M059J (cell line): ENCODE measurements around the gene UFSP1. TPM values are rescaled to one million over a fixed set of nuclear protein-coding genes. Genes with fewer than 3 reads are reported as not detected.
A peak's percentile ranks its signal among the peaks of the same experiment; 100 is the strongest.
"Not testable (repeated sequence)": the region's sequence is repeated elsewhere in the genome, so short reads cannot be mapped to it uniquely, and the experiment has no call there.

Experiments
- DNase-seq: peaks from one replicate; pipeline ENCODE4 v3.0.0-alpha.2; 2012; ENCODE audit warnings: low read depth
- total RNA-seq: library from RNA; depleted of rRNA; stranded (reverse); fragments of >200 nt; shearing (Covaris generic); gene quantifications from 2 replicates; pipeline ENCODE4 v1.2.3, GENCODE V29; 2014; rRNA removed

The UFSP1 gene
- total RNA-seq, 1 experiment from 2014 or later, result 1.3 TPM

DNA sequence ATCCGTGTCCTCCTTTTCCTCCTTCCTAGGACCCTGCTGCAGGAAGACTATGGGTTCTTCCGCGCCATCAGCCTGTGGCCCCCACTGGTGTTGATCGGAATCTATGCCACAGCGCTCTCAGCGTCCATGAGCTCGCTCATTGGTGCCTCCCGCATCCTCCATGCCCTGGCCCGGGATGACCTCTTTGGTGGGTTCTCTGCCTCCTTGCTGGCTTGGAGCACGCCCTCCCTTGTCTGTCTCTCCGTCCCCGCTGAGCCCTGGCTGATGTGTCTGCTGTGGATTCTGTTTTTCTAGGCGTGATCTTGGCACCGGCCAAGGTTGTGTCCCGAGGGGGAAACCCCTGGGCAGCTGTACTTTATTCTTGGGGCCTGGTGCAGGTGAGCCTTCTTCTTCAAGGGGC lies 29.7 kb downstream of the UFSP1 start:
- no peak for DNase-seq

DNA sequence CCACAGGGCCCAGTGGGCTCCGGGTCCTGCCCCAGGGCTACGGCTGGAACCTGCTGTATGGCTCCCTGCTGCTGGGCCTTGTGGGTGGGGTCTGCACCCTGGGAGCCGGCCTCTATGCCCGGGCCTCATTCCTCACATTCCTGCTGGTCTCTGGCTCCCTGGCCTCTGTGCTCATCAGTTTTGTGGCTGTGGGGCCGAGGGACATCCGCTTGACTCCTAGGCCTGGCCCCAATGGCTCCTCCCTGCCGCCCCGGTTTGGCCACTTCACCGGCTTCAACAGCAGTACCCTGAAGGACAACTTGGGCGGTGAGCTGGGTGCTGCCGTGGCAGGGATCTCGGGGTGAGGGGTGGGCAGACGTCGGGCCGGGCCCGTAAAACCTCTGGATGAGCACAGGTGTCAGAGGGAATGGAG lies 32.6 kb downstream of the UFSP1 start:
- no peak for DNase-seq

DNA sequence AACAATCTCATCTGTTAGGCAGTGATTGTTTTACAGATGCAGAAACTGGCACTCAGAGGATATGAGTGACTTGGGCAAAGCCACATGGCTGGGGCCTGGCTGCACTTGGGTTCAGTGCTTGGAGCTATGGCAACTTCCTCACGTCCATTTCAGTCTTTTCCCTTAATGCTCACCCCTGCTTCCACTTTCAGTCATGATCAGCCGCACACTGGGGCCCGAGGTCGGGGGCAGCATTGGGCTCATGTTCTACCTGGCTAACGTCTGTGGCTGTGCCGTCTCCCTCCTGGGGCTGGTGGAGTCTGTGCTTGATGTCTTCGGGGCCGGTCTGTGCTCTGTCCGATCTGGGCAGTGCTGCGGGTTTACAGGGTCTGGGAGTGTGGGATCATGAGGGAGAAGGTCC lies 34.0 kb downstream of the UFSP1 start:
- no peak for DNase-seq

DNA sequence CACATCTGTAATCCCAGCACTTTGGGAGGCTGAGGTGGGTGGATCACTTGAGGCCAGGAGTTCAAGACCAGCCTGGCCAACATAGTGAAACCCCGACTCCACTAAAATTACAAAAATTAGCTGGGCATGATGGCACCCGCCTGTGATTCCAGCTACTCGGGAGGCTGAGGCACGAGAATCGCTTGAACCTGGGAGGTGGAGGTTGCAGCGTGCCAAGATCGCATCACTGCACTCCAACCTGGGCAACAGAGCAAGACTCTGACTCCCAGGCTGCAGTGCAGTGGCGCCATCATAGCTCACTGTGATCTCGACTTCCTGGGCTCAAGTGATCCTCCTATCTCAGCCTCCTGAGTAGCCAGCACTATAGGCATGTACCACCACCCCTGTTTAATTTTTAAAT lies 34.6 kb downstream of the UFSP1 start:
- DNase-seq, result not testable (repeated sequence)

DNA sequence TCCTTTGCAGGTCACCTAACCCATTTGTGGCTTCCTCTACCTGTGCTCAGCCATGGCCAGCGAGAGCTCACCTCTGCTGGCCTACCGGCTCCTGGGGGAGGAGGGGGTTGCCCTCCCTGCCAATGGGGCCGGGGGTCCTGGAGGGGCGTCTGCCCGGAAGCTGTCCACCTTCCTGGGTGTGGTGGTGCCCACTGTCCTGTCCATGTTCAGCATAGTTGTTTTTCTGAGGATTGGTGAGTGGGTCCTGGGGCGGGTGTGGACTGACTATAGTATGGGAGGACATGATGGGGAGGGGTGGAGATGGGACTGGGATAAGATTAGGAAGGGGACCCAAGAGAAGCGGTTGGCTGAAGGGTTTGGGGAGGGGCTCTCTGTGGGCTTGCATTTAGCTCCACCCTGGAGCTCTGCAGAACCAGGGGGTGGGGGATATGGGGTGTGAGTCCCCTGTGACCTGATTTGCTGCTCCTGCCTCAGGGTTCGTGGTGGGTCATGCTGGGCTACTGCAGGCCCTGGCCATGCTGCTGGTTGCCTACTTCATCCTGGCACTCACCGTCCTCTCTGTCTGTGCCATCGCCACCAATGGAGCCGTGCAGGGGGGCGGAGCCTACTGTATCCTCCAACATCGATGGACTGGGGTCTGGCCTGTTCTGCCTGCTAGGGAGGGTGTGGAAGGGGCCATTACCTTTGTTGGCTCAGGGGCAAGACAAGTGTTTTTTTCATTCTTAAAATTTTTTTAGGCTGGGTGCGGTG lies 35.2 kb downstream of the UFSP1 start:
- no peak for DNase-seq

DNA sequence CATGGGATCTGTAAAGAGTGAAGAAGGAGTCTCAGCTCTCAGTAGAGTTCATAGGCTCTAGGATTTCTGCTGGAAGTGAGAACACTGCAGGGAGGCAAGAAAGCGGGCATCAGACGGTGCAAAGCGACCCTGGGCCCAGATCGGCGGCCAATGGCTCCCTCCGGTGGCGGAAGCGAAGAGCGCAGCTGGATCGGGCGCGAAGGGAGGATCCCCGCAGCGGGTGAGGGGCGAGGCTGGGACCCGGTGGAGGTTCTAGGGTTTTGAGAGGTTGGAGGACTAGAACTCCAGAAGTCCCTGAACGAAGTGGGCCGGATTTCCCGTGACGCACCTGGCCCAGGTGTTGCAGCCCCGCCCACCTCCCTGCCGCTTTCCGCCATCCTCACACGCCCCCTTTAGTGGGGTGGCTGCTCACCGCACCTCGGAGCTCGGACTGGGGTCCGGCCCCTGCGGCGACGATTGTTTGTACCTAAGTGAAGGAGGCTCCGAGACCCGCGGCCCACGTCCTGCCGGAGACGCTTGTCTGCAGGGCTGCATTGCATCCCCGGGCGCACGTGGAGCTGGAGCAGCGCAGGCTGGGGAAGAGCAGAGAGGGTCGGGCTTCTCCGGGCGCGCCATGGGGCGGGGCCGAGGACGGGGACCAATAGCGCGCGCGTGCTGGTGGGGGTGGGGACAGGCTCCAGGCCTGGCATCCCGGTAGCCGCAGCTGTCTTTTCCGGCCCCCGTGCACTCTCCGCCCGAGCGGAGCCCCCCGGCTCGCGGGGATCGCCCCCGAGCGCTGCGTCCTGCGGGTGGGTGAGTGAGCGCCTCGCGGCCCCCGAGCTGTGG lies 37.3 kb downstream of the UFSP1 start, which contains the start of gene SLC12A9:
Gene SLC12A9 (plus strand): TSS at position 666 of the 825 bp plus-strand sequence. CDS start 1,485 bp downstream, outside the sequence.
- DNase-seq, result peak; percentile 87

DNA sequence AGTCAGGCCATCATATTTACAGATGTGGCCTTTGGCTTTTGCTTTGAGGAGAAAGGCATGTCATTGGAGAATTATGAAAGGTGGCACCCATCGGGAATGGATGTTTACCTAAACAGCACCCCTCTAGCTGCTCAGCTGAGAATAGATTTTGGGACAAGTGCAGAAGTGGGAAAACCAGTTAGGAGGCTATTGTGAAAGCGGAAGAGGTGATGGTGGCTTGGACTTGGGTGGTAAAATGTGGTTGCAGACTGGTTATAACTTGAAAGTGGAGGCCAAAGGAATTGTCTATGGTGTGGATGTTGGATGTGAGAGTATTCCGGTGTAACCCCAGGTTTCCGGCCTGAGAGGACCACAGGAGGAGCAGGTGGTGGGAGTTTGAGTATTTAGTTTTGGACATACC lies 42.2 kb downstream of the UFSP1 start:
- DNase-seq, result no peak

DNA sequence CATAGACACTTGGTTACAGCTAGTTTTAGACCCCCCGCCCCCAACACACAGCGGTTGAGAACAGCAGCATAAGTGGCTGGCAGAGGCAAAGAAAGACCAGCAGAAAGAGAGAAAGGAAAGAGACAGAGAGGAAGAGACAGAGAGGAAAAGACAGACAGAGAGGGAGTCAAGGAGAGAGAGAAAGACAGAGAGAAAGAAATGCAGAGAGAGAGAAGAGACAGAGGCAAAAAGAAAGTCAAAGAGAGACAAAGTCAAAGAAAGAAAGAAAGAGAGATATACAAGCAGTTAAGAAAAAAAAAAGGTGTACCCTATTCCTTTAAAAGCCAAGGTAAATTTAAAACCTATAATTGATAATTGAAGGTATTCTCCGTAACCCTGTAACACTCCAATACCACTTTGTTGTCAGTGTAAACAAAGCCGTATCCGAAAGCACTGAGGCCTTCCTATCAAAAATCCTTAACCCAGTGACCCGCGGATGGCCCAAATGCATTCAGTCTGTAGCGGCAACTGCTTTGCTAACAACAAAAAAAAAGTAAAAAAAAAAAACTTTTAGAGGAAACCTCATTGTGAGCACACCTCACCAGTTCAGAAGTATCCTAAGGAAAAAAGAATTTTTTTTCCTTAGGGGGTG lies 48.9 kb downstream of the UFSP1 start:
- DNase-seq, result no peak

DNA sequence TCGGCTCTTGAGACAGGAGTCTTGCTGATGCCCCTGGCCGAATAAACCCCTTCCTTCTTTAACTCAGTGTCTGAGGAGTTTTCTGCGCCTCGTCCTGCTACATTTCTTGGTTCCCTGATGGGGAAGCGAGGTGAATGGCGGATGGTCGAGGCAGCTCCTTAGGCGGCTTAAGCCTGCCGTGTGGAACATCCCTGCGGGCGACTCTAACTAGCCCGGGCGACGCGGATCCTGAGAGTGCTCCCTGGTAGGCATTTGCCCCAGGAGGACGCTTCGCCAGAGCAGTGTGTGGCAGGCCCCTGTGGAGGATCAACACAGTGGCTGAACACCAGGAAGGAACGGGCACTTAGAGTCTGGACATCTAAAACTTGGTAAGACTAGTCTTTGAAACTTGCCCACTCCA lies 50.2 kb downstream of the UFSP1 start:
- DNase-seq, result no peak

Other genes with a start within 250 kb of the UFSP1 start
- 1.6 and 1.8 TPM in 2 replicates for gene TFR2, start 248.2 kb downstream of the UFSP1 start, total RNA-seq
- gene ACTL6B, start 233.3 kb downstream of the UFSP1 start, total RNA-seq, result not detected in 2 replicates
- gene GNB2, start 216.0 kb downstream of the UFSP1 start, total RNA-seq, result 88.6 and 151 TPM in 2 replicates
- gene GIGYF1, start 195.5 kb downstream of the UFSP1 start, total RNA-seq, result 4.0 and 12.2 TPM in 2 replicates
- gene POP7, start 183.6 kb downstream of the UFSP1 start, total RNA-seq, result 55.9 and 69.5 TPM in 2 replicates
- gene EPO, start 169.2 kb downstream of the UFSP1 start, total RNA-seq, result not detected in 2 replicates
- not detected in 2 replicates for gene ZAN, start 156.1 kb downstream of the UFSP1 start, total RNA-seq
- gene EPHB4, start 62.2 kb downstream of the UFSP1 start, total RNA-seq, result 26.3 and 36.8 TPM in 2 replicates
- gene SLC12A9, start 37.0 kb downstream of the UFSP1 start, total RNA-seq, result 6.2 and 17.2 TPM in 2 replicates
- 80.1 and 106 TPM in 2 replicates for gene TRIP6, start 22.3 kb downstream of the UFSP1 start, total RNA-seq
- gene SRRT, start 14.6 kb downstream of the UFSP1 start, total RNA-seq, result 50.8 and 73.9 TPM in 2 replicates
- not detected in 2 replicates for gene ACHE, start 6.2 kb upstream of the UFSP1 start, total RNA-seq
- gene MUC3A, start 59.8 kb upstream of the UFSP1 start, total RNA-seq, result not detected in 2 replicates
- 1.4 and 4.5 TPM in 2 replicates for gene MUC12, start 79.8 kb upstream of the UFSP1 start, total RNA-seq
- not detected in 2 replicates for gene MUC17, start 130.4 kb upstream of the UFSP1 start, total RNA-seq
- gene TRIM56, start 195.8 kb upstream of the UFSP1 start, total RNA-seq, result 4.2 and 11.9 TPM in 2 replicates
- 102 and 119 TPM in 2 replicates for gene SERPINE1, start 237.4 kb upstream of the UFSP1 start, total RNA-seq